MG63 (cell line): Measurements from ENCODE around the gene CDKN2B-AS1. TPM values are rescaled to one million over a fixed set of nuclear protein-coding genes. Genes with fewer than 3 reads are reported as not detected.

ENCODE experiments used
- DNase-seq: peaks from one replicate; pipeline ENCODE4 v3.0.0-alpha.2; 2020
- H3K27me3 ChIP-seq: fragments of 250-450 bp; sonication (Bioruptor Pico); 2 replicates; pipeline ENCODE4 v1.5.1; 2020; ENCODE audit warnings: mild to moderate bottlenecking, moderate library complexity
- H3K36me3 ChIP-seq: fragments of 250-450 bp; sonication (Bioruptor Pico); 2 replicates; pipeline ENCODE4 v1.5.1; 2020; ENCODE audit warnings: mild to moderate bottlenecking, moderate library complexity
- H3K4me3 ChIP-seq: fragments of 250-450 bp; sonication (Bioruptor Pico); 2 replicates; pipeline ENCODE4 v1.5.1; 2020; ENCODE audit warnings: mild to moderate bottlenecking, moderate library complexity
- H3K9me3 ChIP-seq: fragments of 250-450 bp; sonication (Bioruptor Pico); 2 replicates; pipeline ENCODE4 v1.5.1; 2020; ENCODE audit warnings: mild to moderate bottlenecking, moderate library complexity
- total RNA-seq: library from RNA; depleted of rRNA; stranded (reverse); fragments of >200 nt; shearing (Covaris generic); gene quantifications from 2 replicates; pipeline ENCODE4 v1.2.3, GENCODE V29; 2014; ENCODE audit warnings: low replicate concordance

Gene CDKN2B-AS1
- total RNA-seq, 1 experiment from 2014 or later: not detected

- Histone ChIP-seq H3K27me3 (no peaks in the 10 kb centered on the region), H3K9me3 (no peaks in the 10 kb centered on the region), H3K4me3 (no peak overlapping the region), H3K36me3 (no peaks in the 10 kb centered on the region)
- DNase-seq: no peak
These were observed 1.2 kb downstream of the CDKN2B-AS1 start for GRCh38 chr9:21995666-21996398.

- H3K9me3 ChIP-seq: no peaks in the 10 kb centered on the region
- no peaks in the 10 kb centered on the region for H3K27me3 ChIP-seq
- H3K4me3 ChIP-seq: no peak overlapping the region
- no peak for DNase-seq
- H3K36me3 ChIP-seq: no peaks in the 10 kb centered on the region
These were observed 1.8 kb downstream of the CDKN2B-AS1 start for GRCh38 chr9:21996438-21996837.

DNA sequence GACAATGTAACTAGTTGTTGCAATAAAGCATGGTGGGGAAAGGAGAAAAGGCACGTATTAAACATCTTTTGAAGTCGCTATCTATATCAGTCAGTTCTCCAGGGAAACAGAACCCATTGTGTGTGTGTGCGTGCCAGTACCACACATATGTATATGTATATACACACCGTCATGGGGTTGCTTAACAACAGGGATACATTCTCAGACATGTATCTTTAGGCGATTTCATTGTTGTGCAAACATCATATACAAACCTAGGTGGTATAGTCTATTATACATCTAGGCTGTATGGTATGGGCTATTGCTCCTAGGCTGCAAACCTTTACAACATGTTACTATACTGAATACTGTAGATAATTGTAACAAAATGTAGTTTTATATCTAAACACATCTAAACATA is 2.3 kb downstream of the CDKN2B-AS1 start:
- H3K36me3 ChIP-seq: no peaks in the 10 kb centered on the region
- H3K4me3 ChIP-seq: no peak overlapping the region

DNA sequence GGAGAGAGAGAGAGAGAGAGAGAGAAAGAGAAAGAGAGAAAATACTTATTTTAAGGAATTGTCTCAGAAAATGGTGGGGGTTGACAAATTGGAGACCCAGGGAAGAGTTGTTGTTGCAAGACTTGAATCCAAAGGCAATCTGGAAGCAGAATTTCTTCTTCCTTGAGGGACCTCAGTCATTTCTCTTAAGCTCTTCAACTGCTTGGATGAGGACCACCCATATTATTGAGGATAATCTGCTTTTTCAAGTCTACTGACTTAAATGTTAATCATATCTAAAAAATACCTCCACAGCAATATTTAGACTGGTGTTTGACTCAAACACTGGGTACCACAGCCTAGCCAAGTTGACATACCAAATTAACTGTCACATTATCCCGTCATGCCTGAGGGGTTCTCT is 2.9 kb downstream of the CDKN2B-AS1 start:
- Histone ChIP-seq H3K4me3 (no peak overlapping the region), H3K9me3 (no peaks in the 10 kb centered on the region), H3K27me3 (no peaks in the 10 kb centered on the region), H3K36me3 (no peaks in the 10 kb centered on the region)
- DNase-seq: no peak

More for the DNA sequence above, 2.3 kb downstream of the CDKN2B-AS1 start:
- DNase-seq: no peak
- Histone ChIP-seq H3K27me3 (no peaks in the 10 kb centered on the region), H3K9me3 (no peaks in the 10 kb centered on the region)

GRCh38 chr9:21998026-21998425 is 3.4 kb downstream of the CDKN2B-AS1 start:
- Histone ChIP-seq H3K36me3 (no peaks in the 10 kb centered on the region), H3K9me3 (no peaks in the 10 kb centered on the region), H3K27me3 (no peaks in the 10 kb centered on the region), H3K4me3 (no peak overlapping the region)
- no peak for DNase-seq

- Histone ChIP-seq H3K27me3 (no peaks in the 10 kb centered on the region), H3K4me3 (no peak overlapping the region), H3K9me3 (no peaks in the 10 kb centered on the region), H3K36me3 (no peaks in the 10 kb centered on the region)
- no peak for DNase-seq
These were observed 7.4 kb downstream of the CDKN2B-AS1 start for GRCh38 chr9:22002038-22002437.

GRCh38 chr9:22005021-22005701 is 10.6 kb downstream of the CDKN2B-AS1 start:
- Histone ChIP-seq H3K9me3 (no peaks in the 10 kb centered on the region), H3K36me3 (no peaks in the 10 kb centered on the region), H3K27me3 (no peaks in the 10 kb centered on the region), H3K4me3 (no peak overlapping the region)
- DNase-seq: no peak

- Histone ChIP-seq H3K9me3 (no peaks in the 10 kb centered on the region), H3K4me3 (no peak overlapping the region), H3K27me3 (no peaks in the 10 kb centered on the region), H3K36me3 (no peaks in the 10 kb centered on the region)
- no peak for DNase-seq
These were observed 11.4 kb downstream of the CDKN2B-AS1 start for GRCh38 chr9:22005702-22006606.

GRCh38 chr9:22008384-22008716 is 13.8 kb downstream of the CDKN2B-AS1 start:
- no peaks in the 10 kb centered on the region for H3K36me3 ChIP-seq
- no peaks in the 10 kb centered on the region for H3K27me3 ChIP-seq
- H3K4me3 ChIP-seq: no peak overlapping the region
- no peak for DNase-seq
- H3K9me3 ChIP-seq: no peaks in the 10 kb centered on the region

DNA sequence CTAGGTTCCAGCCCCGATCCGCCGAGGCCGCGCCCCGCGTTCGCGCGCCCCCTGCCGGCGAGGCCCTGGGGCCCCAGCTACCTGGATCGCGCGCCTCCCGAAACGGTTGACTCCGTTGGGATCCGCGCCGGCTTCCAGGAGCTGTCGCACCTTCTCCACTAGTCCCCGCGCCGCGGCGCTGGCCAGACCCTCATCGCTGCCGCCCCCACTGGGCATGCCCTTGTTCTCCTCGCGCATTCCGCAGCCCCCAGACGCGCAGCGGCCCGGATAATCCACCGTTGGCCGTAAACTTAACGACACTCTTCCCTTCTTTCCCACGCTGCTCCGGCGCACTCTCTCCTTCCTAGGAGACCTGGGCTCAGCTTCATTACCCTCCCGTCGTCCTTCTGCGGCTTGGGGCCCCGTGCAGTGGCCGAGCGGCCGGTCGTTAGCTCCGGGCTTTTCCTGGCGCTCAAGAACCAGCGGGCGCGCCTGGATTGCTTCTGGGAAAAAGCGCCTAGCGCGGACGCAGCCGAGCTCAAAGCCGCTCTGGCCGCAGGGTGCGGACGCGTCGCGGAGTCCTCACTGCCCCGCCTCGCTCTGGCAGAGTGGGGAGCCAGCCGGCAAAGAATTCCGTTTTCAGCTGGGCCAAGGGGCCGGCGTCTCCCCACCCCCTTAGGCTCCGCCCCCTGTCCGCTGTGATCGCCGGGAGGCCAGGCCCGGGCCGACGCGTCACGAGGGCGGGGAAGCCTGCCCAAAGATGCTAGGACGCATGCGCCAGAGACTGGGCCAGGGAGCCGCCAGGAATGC is 14.3 kb downstream of the CDKN2B-AS1 start, which contains the start of gene CDKN2B:
Gene CDKN2B, minus strand, starts transcription at position 589 of the 789 bp plus-strand sequence. Its CDS starts 352 bp downstream, at position 237.
- Histone ChIP-seq H3K4me3 (no peak within 1 kb of the TSS), H3K9me3 (no peaks in the 10 kb centered on the region), H3K36me3 (no peaks in the 10 kb centered on the region), H3K27me3 (no peaks in the 10 kb centered on the region)
- DNase-seq: no peak

GRCh38 chr9:22009506-22009867 is 14.9 kb downstream of the CDKN2B-AS1 start:
- DNase-seq: no peak
- no peak overlapping the region for H3K4me3 ChIP-seq
- H3K36me3 ChIP-seq: no peaks in the 10 kb centered on the region
- H3K27me3 ChIP-seq: no peaks in the 10 kb centered on the region
- H3K9me3 ChIP-seq: no peaks in the 10 kb centered on the region

DNA sequence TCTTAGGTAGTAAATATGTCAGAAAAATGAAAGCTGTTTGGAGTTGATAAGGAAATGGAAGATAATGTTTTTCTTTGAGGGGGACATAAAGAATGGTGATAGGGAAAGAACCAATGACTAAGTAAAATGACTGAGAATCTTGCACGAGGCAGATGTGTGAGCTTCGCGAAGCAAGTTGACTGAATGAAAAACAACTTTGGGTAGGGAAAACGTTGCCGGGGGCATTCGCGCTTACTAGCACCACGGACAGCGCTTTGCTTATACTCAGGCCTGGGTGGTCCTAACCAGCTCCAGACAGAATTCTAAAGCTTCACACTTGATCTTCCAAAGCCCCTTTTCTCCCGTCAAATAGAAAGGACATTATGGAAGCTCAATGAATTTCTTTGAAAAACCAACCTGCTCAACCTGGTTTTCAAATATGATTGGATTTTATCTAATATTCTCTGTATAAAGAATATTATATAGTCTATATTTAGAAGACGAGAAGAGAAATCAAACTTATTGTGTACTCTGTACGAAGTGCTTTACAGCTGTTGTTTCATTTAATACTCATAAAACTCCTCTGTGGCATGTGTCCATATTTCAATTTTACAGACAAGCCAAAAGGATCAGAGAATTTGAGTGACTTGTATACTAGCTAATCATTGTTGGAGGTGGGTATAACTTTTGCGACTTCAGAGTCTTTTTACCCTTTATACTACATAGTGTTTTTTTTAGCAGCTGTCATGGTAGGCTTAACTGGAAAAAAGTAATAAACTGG is 16.5 kb downstream of the CDKN2B-AS1 start:
- Histone ChIP-seq H3K36me3 (no peaks in the 10 kb centered on the region), H3K9me3 (no peaks in the 10 kb centered on the region), H3K4me3 (no peak overlapping the region), H3K27me3 (no peaks in the 10 kb centered on the region)
- no peak for DNase-seq

DNA sequence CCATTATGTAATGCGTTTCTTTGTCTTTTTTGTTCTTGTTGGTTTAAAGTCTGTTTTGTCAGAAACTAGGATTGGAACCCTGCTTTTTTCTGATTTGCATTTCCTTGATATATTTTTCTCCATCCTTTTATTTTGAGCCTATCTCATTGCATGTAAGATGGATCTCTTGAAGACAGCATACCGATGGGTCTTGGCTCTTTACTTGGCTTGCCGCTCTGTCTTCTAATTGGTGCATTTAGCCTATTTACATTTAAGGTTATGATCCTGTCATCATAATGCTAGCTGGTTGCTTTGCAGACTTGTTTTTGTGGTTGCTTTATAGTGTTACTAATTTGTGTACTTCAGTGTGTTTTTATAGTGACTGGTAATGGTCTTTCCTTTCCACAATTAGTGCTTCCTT is 27.8 kb downstream of the CDKN2B-AS1 start:
- no peaks in the 10 kb centered on the region for H3K36me3 ChIP-seq
- H3K9me3 ChIP-seq: no peaks in the 10 kb centered on the region
- DNase-seq: no peak
- no peak overlapping the region for H3K4me3 ChIP-seq
- H3K27me3 ChIP-seq: no peaks in the 10 kb centered on the region

DNA sequence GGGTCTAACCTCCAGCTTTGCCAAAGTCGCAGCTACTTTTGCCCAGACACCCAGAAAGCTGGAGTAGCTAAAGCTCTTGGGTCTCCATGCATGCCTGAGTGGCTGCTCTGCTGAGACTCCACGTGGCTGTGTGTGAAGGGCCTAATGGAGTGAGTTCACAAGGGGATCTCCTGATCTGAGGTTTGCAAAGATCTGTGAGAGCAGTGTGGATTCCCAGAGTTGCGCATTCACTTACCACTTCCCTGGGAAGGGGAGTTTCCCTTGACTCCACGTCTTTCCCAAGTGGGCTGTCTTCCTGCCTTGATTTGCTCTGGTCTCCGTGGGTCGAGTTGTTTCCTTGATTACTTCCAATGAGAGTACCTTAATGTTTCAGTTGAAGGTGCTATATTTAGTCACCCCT is 32.1 kb downstream of the CDKN2B-AS1 start:
- Histone ChIP-seq H3K9me3 (no peaks in the 10 kb centered on the region), H3K27me3 (no peaks in the 10 kb centered on the region), H3K36me3 (no peaks in the 10 kb centered on the region), H3K4me3 (no peak overlapping the region)
- no peak for DNase-seq

GRCh38 chr9:22028394-22028793 is 33.8 kb downstream of the CDKN2B-AS1 start:
- Histone ChIP-seq H3K27me3 (no peaks in the 10 kb centered on the region), H3K4me3 (no peak overlapping the region), H3K9me3 (no peaks in the 10 kb centered on the region), H3K36me3 (no peaks in the 10 kb centered on the region)
- no peak for DNase-seq

- DNase-seq: no peak
- H3K9me3 ChIP-seq: no peaks in the 10 kb centered on the region
- H3K4me3 ChIP-seq: no peak overlapping the region
- H3K36me3 ChIP-seq: no peaks in the 10 kb centered on the region
- no peaks in the 10 kb centered on the region for H3K27me3 ChIP-seq
These were observed 34.6 kb downstream of the CDKN2B-AS1 start for GRCh38 chr9:22029231-22029630.
